A549 (cell line): ENCODE measurements around the gene CSMD2.

ENCODE experiments used
- CEBPB ChIP-seq, 2 experiments: fragments of >200 bp in 1 of 2; sonication (Bioruptor Twin) in 1 of 2; formaldehyde crosslinking in 1 of 2; IDR thresholded peaks; 2 replicates each; pipeline ENCODE4 v1.6.1; 2012 to 2016
- ESRRA ChIP-seq: fragments of 150-350 bp; IDR thresholded peaks from 2 replicates; pipeline ENCODE4 v1.6.1; 2014; ENCODE audit warnings: mild to moderate bottlenecking, low read length, borderline replicate concordance
- KDM1A ChIP-seq: fragments of 200-600 bp; sonication (generic); IDR thresholded peaks from 2 replicates; pipeline ENCODE4 v1.6.1; 2016; ENCODE audit warnings: low read depth, mild to moderate bottlenecking
- MAZ ChIP-seq: fragments of 150-350 bp; IDR thresholded peaks from 2 replicates; pipeline ENCODE4 v1.6.1; 2014; ENCODE audit warnings: antibody characterized with exemption, low read depth, low read length, borderline replicate concordance
- NR3C1 ChIP-seq: fragments of >200 bp; sonication (Bioruptor Twin); formaldehyde crosslinking; IDR thresholded peaks from 3 replicates; pipeline ENCODE4 v1.6.1; 2017
- POLR2A ChIP-seq: IDR thresholded peaks from 2 replicates; pipeline ENCODE4 v1.6.1; 2012; ENCODE audit warnings: mild to moderate bottlenecking, low read length
- POLR2AphosphoS2 ChIP-seq: conservative IDR thresholded peaks from 2 replicates; pipeline ENCODE4 v1.6.1; 2012; ENCODE audit warnings: low read length, improper control_type of control experiment, inconsistent platforms
- RAD21 ChIP-seq, 2 experiments: fragments of >200 bp in 1 of 2; sonication (Bioruptor Twin) in 1 of 2; formaldehyde crosslinking in 1 of 2; IDR thresholded peaks in 1 of 2; conservative IDR thresholded peaks in 1 of 2; 2 replicates in 1 of 2; 3 replicates in 1 of 2; pipeline ENCODE4 v1.6.1; 2012 to 2018; ENCODE audit warnings: inconsistent platforms in 1 of 2
- SREBF2 ChIP-seq: fragments of 450-650 bp; IDR thresholded peaks from 2 replicates; pipeline ENCODE4 v1.6.1; 2014; ENCODE audit warnings: mild to moderate bottlenecking, moderate library complexity
- TF ChIP-seq, protein P1 (sequence below): fragments of >200 bp; sonication (Bioruptor Twin); formaldehyde crosslinking; IDR thresholded peaks from 3 replicates; pipeline ENCODE4 v1.5.1; 2016
- TF ChIP-seq, protein P2 (sequence below): IDR thresholded peaks from 2 replicates; pipeline ENCODE4 v1.6.1; 2012; ENCODE audit warnings: low read depth, borderline replicate concordance

DNA sequence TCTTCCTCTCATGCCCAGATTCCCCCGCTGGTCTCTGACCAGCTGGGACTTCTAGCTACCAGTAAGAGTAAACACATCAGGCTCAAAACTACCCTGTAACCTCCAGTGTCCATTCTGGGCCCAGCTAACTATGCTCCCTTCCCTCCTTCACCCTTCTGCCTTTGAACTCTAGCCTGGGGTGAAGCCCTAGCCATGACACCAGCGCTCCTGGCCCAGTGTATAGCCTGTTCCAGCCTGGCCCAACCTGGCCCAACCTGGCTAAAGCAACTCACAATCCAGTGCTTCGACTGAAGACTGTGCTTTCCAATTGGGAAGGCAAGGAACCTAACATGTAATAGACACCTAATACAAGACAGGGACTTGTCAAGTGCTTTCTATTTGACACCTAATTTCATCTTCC lies 27.6 kb downstream of the CSMD2 start:
- TF ChIP-seq POLR2A: no peak
- no peak for TF ChIP-seq SREBF2
- TF ChIP-seq, protein P1, sequence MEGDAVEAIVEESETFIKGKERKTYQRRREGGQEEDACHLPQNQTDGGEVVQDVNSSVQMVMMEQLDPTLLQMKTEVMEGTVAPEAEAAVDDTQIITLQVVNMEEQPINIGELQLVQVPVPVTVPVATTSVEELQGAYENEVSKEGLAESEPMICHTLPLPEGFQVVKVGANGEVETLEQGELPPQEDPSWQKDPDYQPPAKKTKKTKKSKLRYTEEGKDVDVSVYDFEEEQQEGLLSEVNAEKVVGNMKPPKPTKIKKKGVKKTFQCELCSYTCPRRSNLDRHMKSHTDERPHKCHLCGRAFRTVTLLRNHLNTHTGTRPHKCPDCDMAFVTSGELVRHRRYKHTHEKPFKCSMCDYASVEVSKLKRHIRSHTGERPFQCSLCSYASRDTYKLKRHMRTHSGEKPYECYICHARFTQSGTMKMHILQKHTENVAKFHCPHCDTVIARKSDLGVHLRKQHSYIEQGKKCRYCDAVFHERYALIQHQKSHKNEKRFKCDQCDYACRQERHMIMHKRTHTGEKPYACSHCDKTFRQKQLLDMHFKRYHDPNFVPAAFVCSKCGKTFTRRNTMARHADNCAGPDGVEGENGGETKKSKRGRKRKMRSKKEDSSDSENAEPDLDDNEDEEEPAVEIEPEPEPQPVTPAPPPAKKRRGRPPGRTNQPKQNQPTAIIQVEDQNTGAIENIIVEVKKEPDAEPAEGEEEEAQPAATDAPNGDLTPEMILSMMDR: no peak
- no peak for TF ChIP-seq ESRRA
- TF ChIP-seq RAD21 (conservative IDR thresholded peaks at IDR 0.05 in 1 of 2, IDR thresholded peaks at IDR 0.05 in 1 of 2): no peak
- no peak for TF ChIP-seq KDM1A
- TF ChIP-seq CEBPB (IDR thresholded peaks at IDR 0.05): no peak
- no peak for TF ChIP-seq POLR2AphosphoS2
- TF ChIP-seq, protein P2, sequence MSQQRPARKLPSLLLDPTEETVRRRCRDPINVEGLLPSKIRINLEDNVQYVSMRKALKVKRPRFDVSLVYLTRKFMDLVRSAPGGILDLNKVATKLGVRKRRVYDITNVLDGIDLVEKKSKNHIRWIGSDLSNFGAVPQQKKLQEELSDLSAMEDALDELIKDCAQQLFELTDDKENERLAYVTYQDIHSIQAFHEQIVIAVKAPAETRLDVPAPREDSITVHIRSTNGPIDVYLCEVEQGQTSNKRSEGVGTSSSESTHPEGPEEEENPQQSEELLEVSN: no peak
- no peak for TF ChIP-seq NR3C1
- TF ChIP-seq MAZ: no peak
